Heart right ventricle (tissue), 16 donors: ENCODE data around the gene GAPDH. TPM values are rescaled to one million over a fixed set of nuclear protein-coding genes. Genes with fewer than 3 reads are reported as not detected.

Experiments
- ATAC-seq, 8 donors: fragments of 200-7000 bp; cut with Tn5 transposase; one replicate each; pipeline ENCODE4 v1.9.1; 2020; ENCODE audit warnings: mild to moderate bottlenecking in 8 of 8, moderate library complexity in 8 of 8, moderate number of reproducible peaks in 1 of 8
- DNase-seq, 2 donors: peaks; one replicate each; pipeline ENCODE4 v3.0.0-alpha.2; 2020
- H3K27ac ChIP-seq, 10 donors: fragments of 200-600 bp; sonication (generic) in 2 of 10; one replicate each; pipeline versions ENCODE4 v1.5.0 to v1.8.0; 2020 to 2022; ENCODE audit warnings: mild to moderate bottlenecking in 3 of 10
- H3K27me3 ChIP-seq, 7 donors: fragments of 200-600 bp; one replicate each; pipeline ENCODE4 v1.8.0; 2021 to 2022; ENCODE audit warnings: mild to moderate bottlenecking in 2 of 7
- H3K36me3 ChIP-seq, 9 donors: fragments of 200-600 bp; sonication (generic) in 1 of 9; one replicate each; pipeline versions ENCODE4 v1.5.0 to v1.8.0; 2020 to 2022; ENCODE audit warnings: mild to moderate bottlenecking in 2 of 9
- H3K4me1 ChIP-seq, 9 donors: fragments of 200-600 bp; sonication (generic) in 1 of 9; one replicate each; pipeline versions ENCODE4 v1.5.0 to v1.8.0; 2020 to 2022; ENCODE audit warnings: mild to moderate bottlenecking in 4 of 9
- H3K4me3 ChIP-seq, 10 donors: fragments of 200-600 bp; sonication (generic) in 2 of 10; one replicate each; pipeline versions ENCODE4 v1.5.0 to v1.8.0; 2020 to 2022; ENCODE audit warnings: mild to moderate bottlenecking in 7 of 10, moderate library complexity in 2 of 10
- H3K9me3 ChIP-seq, 11 donors: fragments of 200-600 bp in 10 of 11; sonication (generic) in 2 of 11; one replicate each; pipeline versions ENCODE4 v1.5.0 to v1.8.0; 2013 to 2022; ENCODE audit warnings: mild to moderate bottlenecking in 2 of 11, control low read depth in 1 of 11, moderate library complexity in 1 of 11
- WGBS, 2 donors: extraction: QIAGEN DNeasy Blood & Tissue Kit; methylation state at CpG; one replicate each; pipeline ENCODE4 v1.1.7; 2013; ENCODE audit warnings: inconsistent platforms in 1 of 2; 5-methylcytosine and 5-hydroxymethylcytosine counted together
- intact Hi-C, 10 donors: fragments of 100-400 bp; cut with DNase I; formaldehyde crosslinking; loops; one replicate each; pipeline versions ENCODE4 v1.11.1 to v1.14.2; 2022
- polyA plus RNA-seq, 2 donors: library from polyadenylated mRNA; stranded (reverse); fragments of 200-250 nt; gene quantifications; one replicate each; pipeline ENCODE4 v1.2.3, GENCODE V29; 2013
- total RNA-seq, 10 donors: library from RNA; stranded (reverse); fragmentation: NEBNext Ultra II Directional in 3 of 10; extraction: Animal tissue kit (Norgen Biotek cat#: 25700) in 3 of 10; gene quantifications; one replicate each; pipeline versions ENCODE4 v1.2.1 to v1.2.4, GENCODE V29; 2021 to 2023
- TF ChIP-seq, protein P1 (sequence below), 9 donors: fragments of 200-600 bp; sonication (generic) in 2 of 9; IDR thresholded peaks; one replicate each; pipeline versions ENCODE4 v1.5.0 to v1.8.0; 2021 to 2022; ENCODE audit warnings: antibody characterized with exemption in 9 of 9, mild to moderate bottlenecking in 5 of 9, moderate library complexity in 1 of 9
- donor health status: Arrhythmogenic right ventricular cardiomyopathy.
- donor health status: ischemic (EF 13 %, LVEDD 7.1; RV severe dilation, severe dysfunction).
- donor health status: healthy with polysubstance abuse.
- donor health status: DM: no; HTN: yes; CAD: no.
- donor health status: DM: no; HTN: no; CAD: no.
- donor health status: ischemic (EF 25% LVEDD 6.9; RV normal size, moderate dysfunction).
- donor health status: ischemic (EF 25% LVEDD 5.7; RV mildly dilated, moderate dysfunction).
- donor health status: healthy.
- donor health status: DM: yes; HTN: yes; CAD: no.
- donor health status: Ischemic cardiomyopathy.
- donor health status: ischemic (EF 35%, LVEDD 5.7; RV mildly dilated, moderate dysfunction).
- donor health status: nonischemic (EF 11% LVEDD 7.7; RV severe dilation, severe dysfunction).
- donor health status: DM: yes; HTN: yes; CAD: no.
- donor health status: PGD.
- donor health status: ischemic (EF 29% LVEDD 5.4; RV normal size, mild dysfunction).
- donor health status: nonischemic (EF 23%, LVEDD 6.1; RV moderate dilation, normal function).

Gene GAPDH
- total and polyA plus RNA-seq, 12 donors, result 4,081 to 7,888 (median 4,852) TPM

DNA sequence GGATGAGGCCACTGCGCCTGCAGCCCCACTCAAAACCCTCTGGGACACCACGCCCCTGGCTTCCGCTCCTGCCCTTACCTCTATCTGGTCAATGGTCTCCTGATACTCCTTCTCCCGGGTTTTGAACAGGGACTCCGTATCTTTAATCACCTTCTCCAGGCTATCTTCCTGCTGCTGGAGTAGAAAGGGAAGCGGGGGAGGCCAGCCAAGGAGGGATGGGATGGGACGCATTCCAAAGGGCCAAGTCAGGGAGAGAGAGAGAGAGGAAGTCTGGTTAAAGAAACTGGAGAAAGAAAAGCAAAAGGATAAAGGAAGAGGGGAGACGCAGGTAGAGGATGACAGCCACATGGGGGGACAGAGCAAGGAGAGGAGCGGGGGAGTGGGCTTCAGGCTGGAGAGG, 13.7 kb downstream of the GAPDH start:
- Histone ChIP-seq H3K4me3 (no peak overlapping the region), H3K27me3 (no peaks in the 10 kb centered on the region), H3K36me3 (peaks cover 0 to 78% (median 22%) of the 10 kb centered on the region in 9 donors), H3K4me1 (peaks cover 31 to 70% (median 58%) of the 10 kb centered on the region in 9 donors), H3K27ac (peak overlapping the region in 8 of 10 donors; percentile 54 to 98 (median 60)), H3K9me3 (no peaks in the 10 kb centered on the region)
- intact Hi-C loops, result no loop called here
- ATAC-seq (no peak), DNase-seq (peak; percentile 35 to 58)
- 41 to 50% methylated on average over 9 of the region's 9 CpGs for WGBS, 2 donors
- TF ChIP-seq, protein P1, sequence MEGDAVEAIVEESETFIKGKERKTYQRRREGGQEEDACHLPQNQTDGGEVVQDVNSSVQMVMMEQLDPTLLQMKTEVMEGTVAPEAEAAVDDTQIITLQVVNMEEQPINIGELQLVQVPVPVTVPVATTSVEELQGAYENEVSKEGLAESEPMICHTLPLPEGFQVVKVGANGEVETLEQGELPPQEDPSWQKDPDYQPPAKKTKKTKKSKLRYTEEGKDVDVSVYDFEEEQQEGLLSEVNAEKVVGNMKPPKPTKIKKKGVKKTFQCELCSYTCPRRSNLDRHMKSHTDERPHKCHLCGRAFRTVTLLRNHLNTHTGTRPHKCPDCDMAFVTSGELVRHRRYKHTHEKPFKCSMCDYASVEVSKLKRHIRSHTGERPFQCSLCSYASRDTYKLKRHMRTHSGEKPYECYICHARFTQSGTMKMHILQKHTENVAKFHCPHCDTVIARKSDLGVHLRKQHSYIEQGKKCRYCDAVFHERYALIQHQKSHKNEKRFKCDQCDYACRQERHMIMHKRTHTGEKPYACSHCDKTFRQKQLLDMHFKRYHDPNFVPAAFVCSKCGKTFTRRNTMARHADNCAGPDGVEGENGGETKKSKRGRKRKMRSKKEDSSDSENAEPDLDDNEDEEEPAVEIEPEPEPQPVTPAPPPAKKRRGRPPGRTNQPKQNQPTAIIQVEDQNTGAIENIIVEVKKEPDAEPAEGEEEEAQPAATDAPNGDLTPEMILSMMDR (IDR thresholded peaks at IDR 0.05), result no peak

DNA sequence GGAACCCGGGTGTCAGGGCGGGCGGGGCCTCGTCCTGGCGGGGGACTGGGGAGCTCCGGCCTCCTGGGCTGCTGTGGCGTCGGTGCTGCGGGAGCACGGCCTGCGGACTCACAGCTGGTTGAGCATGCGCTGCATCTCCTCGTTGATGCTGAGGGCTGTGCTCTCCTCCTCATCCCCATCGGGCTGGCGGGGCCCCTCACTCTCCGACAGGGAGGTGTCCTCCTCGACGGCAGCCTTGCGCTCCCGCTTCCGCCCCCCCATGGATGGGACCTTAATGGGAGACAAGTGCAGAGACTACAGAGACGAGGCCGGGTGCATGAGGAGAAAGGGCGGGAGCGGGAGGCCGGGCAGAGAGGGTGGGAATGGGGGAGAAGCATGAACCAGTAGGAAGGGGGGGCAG, 14.2 kb downstream of the GAPDH start:
- Histone ChIP-seq H3K4me1 (peaks cover 37 to 76% (median 64%) of the 10 kb centered on the region in 9 donors), H3K4me3 (peak overlapping the region in 1 of 10 donors; percentile 27)
- 70 to 78% methylated on average over 26 of the region's 26 CpGs for WGBS, 2 donors

GRCh38 chr12:6548966-6549683, 14.8 kb downstream of the GAPDH start:
- H3K4me3 ChIP-seq, result peak overlapping the region in 1 of 10 donors; percentile 27
- no peaks in the 10 kb centered on the region for H3K27me3 ChIP-seq
- ATAC-seq, result no peak
- H3K36me3 ChIP-seq, result peaks cover 0 to 72% (median 14%) of the 10 kb centered on the region in 9 donors
- DNase-seq, result no peak
- H3K4me1 ChIP-seq, result peaks cover 40 to 82% (median 69%) of the 10 kb centered on the region in 9 donors
- H3K9me3 ChIP-seq, result no peaks in the 10 kb centered on the region
- peak overlapping the region in 8 of 10 donors; percentile 54 to 98 (median 92) for H3K27ac ChIP-seq
- TF ChIP-seq, protein P1 (IDR thresholded peaks at IDR 0.05), result no peak
- WGBS, 2 donors, result 77 to 83% methylated on average over 15 of the region's 15 CpGs
- intact Hi-C loops, result no loop called here

More for the DNA sequence above, 14.2 kb downstream of the GAPDH start:
- Histone ChIP-seq H3K36me3 (peaks cover 0 to 75% (median 16%) of the 10 kb centered on the region in 9 donors), H3K27ac (peak overlapping the region in 8 of 10 donors; percentile 54 to 98 (median 60)), H3K27me3 (no peaks in the 10 kb centered on the region), H3K9me3 (no peaks in the 10 kb centered on the region)
- no peak for ATAC-seq
- TF ChIP-seq, protein P1 (IDR thresholded peaks at IDR 0.05), result no peak
- peak in 1 of 2 donors; percentile 29 for DNase-seq
- intact Hi-C loops, result no loop called here

DNA sequence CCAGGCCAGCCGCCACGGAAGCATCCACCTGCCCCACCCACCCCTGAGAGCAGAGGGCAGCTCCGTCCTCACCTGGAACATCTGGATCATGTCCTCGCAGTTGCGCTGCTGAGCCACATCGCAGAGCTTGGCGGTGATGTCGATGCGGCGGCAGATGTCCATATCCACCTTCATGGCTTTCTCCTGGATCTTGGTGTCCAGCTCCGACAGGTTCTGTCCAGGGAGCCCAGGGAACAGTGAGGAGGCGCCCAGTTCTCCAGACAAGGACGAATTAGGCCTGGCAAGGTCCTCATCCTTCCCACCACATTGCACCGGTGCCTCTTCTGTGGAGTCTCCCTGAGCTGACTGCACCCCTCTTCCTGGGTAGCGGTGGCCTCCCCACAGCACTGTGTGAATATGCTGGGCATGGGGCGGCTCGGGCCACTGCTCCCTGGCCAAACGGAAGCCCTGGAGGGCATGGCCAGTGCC, 15.4 kb downstream of the GAPDH start:
- H3K4me1 ChIP-seq, result peaks cover 40 to 88% (median 75%) of the 10 kb centered on the region in 9 donors
- H3K27ac ChIP-seq, result peak overlapping the region in 9 of 10 donors; percentile 78 to 98 (median 93)
- DNase-seq (no peak), ATAC-seq (no peak)
- no peaks in the 10 kb centered on the region for H3K27me3 ChIP-seq
- TF ChIP-seq, protein P1 (IDR thresholded peaks at IDR 0.05), result no peak
- intact Hi-C loops, result no loop called here
- peak overlapping the region in 1 of 10 donors; percentile 27 for H3K4me3 ChIP-seq
- H3K36me3 ChIP-seq, result peaks cover 0 to 66% (median 8%) of the 10 kb centered on the region in 9 donors
- H3K9me3 ChIP-seq, result no peaks in the 10 kb centered on the region
- 95 to 97% methylated on average over 18 of the region's 18 CpGs for WGBS, 2 donors
